Esophagus squamous epithelium (tissue), 4 donors: Measurements from ENCODE around the gene ABCA3.

Experiments
- CTCF ChIP-seq, 6 experiments: fragments of 450-650 bp in 4 of 6; fragments of 200-600 bp in 2 of 6; sonication (generic) in 2 of 6; IDR thresholded peaks; one replicate each; pipeline ENCODE4 v1.5.1; 2016 to 2019; ENCODE audit warnings: antibody characterized with exemption in 6 of 6, mild to moderate bottlenecking in 4 of 6, moderate library complexity in 4 of 6
- POLR2A ChIP-seq, 4 donors: fragments of 450-650 bp; IDR thresholded peaks; one replicate each; pipeline ENCODE4 v1.6.1; 2017; ENCODE audit warnings: antibody characterized with exemption in 4 of 4, mild to moderate bottlenecking in 4 of 4, moderate library complexity in 3 of 4

- TF ChIP-seq CTCF (IDR thresholded peaks at IDR 0.05), result no peak
- no peak for TF ChIP-seq POLR2A (IDR thresholded peaks at IDR 0.05)
These were observed 21.7 kb upstream of the ABCA3 start for GRCh38 chr16:2362218-2362617.
